ENCODE results near the gene RPS6KA5.

DNA sequence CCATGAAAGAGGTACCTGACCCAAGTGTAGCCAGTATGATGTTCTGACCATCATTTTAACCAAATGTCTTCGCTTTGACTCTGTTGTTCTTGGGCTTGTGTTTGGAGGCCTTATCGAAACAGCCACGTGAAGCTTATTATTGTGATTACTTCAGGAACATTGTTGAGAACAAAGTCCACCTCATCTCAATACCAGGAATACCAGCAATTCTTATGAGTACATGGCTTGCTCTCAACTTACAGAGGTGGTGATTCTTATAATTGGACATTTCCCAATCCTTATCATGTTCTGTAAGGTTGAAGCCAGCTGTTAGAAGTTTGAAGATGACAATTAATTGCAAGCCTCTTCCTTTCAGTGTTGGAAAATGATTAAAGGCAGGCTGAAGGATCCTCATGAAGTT lies 21.8 kb upstream of the RPS6KA5 start:
- TF ChIP-seq, protein P1, sequence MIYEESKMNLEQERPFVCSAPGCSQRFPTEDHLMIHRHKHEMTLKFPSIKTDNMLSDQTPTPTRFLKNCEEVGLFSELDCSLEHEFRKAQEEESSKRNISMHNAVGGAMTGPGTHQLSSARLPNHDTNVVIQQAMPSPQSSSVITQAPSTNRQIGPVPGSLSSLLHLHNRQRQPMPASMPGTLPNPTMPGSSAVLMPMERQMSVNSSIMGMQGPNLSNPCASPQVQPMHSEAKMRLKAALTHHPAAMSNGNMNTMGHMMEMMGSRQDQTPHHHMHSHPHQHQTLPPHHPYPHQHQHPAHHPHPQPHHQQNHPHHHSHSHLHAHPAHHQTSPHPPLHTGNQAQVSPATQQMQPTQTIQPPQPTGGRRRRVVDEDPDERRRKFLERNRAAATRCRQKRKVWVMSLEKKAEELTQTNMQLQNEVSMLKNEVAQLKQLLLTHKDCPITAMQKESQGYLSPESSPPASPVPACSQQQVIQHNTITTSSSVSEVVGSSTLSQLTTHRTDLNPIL (CRISPR knock-in tag; IDR thresholded peaks at IDR 0.05; ENCODE audit: low read depth): no peak
- TF ChIP-seq TCF4 (CRISPR knock-in tag; IDR thresholded peaks at IDR 0.05; ENCODE audit: borderline replicate concordance) (no peak), ARNTL (CRISPR knock-in tag; IDR thresholded peaks at IDR 0.05; ENCODE audit: borderline replicate concordance, low read depth) (no peak), ESRRG (CRISPR knock-in tag; IDR thresholded peaks at IDR 0.05) (no peak), ZNF565 (CRISPR knock-in tag; conservative IDR thresholded peaks at IDR 0.05; ENCODE audit: low read depth) (no peak), RARB (CRISPR knock-in tag; IDR thresholded peaks at IDR 0.05) (no peak), ZFP30 (CRISPR knock-in tag; IDR thresholded peaks at IDR 0.05) (no peak), PPARA (CRISPR knock-in tag; IDR thresholded peaks at IDR 0.05; ENCODE audit: borderline replicate concordance) (no peak), GLIS3 (CRISPR knock-in tag; IDR thresholded peaks at IDR 0.05) (no peak)
- TF ChIP-seq, protein P2, sequence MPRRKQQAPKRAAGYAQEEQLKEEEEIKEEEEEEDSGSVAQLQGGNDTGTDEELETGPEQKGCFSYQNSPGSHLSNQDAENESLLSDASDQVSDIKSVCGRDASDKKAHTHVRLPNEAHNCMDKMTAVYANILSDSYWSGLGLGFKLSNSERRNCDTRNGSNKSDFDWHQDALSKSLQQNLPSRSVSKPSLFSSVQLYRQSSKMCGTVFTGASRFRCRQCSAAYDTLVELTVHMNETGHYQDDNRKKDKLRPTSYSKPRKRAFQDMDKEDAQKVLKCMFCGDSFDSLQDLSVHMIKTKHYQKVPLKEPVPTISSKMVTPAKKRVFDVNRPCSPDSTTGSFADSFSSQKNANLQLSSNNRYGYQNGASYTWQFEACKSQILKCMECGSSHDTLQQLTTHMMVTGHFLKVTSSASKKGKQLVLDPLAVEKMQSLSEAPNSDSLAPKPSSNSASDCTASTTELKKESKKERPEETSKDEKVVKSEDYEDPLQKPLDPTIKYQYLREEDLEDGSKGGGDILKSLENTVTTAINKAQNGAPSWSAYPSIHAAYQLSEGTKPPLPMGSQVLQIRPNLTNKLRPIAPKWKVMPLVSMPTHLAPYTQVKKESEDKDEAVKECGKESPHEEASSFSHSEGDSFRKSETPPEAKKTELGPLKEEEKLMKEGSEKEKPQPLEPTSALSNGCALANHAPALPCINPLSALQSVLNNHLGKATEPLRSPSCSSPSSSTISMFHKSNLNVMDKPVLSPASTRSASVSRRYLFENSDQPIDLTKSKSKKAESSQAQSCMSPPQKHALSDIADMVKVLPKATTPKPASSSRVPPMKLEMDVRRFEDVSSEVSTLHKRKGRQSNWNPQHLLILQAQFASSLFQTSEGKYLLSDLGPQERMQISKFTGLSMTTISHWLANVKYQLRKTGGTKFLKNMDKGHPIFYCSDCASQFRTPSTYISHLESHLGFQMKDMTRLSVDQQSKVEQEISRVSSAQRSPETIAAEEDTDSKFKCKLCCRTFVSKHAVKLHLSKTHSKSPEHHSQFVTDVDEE (CRISPR knock-in tag; IDR thresholded peaks at IDR 0.05): no peak
